Measurements from ENCODE around the gene ZNF747.

Gene ZNF747

DNA sequence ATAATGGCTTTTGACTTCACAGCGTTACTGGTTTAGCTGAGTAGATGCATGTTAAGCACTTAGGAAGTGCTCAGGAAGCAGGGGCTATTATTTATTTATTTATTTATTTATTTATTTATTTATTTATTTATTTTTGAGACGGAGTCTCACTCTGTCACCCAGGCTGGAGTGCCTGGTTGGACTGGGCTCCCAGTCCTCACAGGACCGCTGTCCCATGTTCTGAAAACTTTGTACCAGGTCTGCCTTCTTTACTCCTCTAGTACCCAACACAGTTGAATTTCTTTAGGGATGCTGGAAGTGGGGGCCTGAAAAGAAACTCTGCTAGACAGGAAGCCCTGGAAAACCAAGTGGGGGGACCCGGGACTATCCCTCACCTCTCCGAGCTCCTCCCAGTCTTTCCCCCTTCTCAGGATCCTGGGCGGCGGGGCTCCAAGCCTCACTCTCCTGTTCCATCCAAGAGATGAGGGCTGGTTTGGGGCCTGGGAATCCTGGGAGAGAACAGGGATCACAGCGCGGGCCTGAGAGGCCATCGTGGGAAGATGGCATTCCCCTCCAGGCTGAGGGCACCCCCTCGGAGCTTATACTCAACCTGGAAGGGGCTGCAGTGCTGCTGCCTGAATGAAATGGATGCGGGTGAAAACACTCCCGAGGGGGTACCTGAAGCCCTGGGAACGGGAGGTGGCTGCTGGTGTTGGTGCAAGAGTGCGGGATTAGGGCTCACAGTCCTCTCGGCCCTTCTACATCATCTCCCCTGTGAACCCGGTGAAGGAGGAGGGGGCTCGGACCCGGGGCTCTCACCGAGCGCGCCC is 36.2 kb upstream of the ZNF747 start:
- POLR2A ChIA-PET, result interaction anchor here (1.7 to 2.4 kb wide), 3 partner anchors 13 to 36 kb away, joined by 4 to 23 read pairs (median 6); partner anchors contain the start of genes ZNF747, ZNF764 and ZNF785
- H3K4me3 ChIP-seq (ENCODE audit: low read depth, low read length), result peak overlapping the region; percentile 68
- DNase-seq (ENCODE audit: low read depth, low spot score), result no peak
- TF ChIP-seq, protein P1, sequence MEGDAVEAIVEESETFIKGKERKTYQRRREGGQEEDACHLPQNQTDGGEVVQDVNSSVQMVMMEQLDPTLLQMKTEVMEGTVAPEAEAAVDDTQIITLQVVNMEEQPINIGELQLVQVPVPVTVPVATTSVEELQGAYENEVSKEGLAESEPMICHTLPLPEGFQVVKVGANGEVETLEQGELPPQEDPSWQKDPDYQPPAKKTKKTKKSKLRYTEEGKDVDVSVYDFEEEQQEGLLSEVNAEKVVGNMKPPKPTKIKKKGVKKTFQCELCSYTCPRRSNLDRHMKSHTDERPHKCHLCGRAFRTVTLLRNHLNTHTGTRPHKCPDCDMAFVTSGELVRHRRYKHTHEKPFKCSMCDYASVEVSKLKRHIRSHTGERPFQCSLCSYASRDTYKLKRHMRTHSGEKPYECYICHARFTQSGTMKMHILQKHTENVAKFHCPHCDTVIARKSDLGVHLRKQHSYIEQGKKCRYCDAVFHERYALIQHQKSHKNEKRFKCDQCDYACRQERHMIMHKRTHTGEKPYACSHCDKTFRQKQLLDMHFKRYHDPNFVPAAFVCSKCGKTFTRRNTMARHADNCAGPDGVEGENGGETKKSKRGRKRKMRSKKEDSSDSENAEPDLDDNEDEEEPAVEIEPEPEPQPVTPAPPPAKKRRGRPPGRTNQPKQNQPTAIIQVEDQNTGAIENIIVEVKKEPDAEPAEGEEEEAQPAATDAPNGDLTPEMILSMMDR (IDR thresholded peaks at IDR 0.05; ENCODE audit: insufficient read depth, low read length, missing control alignments), result no peak
- CTCF ChIA-PET, result interaction anchor here (0.8 to 2.4 kb wide), 6 partner anchors 12 to 121 kb away, joined by 3 to 8 read pairs (median 5); partner anchors contain the start of genes PRR14 and ZNF764

- ChIA-PET CTCF (interaction anchor here (0.9 to 2.4 kb wide), 2 partner anchors 12 to 81 kb away, joined by 3 to 7 read pairs; partner anchors contain the start of genes PRR14 and ZNF764), POLR2A (interaction anchor here (2.4 kb wide), 1 partner anchor 12 kb away, joined by 23 read pairs; the partner anchor contains the start of gene ZNF764)
- DNase-seq (ENCODE audit: low read depth, low spot score), result no peak
- TF ChIP-seq, protein P1 (IDR thresholded peaks at IDR 0.05; ENCODE audit: insufficient read depth, low read length, missing control alignments), result no peak
- H3K4me3 ChIP-seq (ENCODE audit: low read depth, low read length), result no peak overlapping the region
Measured at GRCh38 chr16:30569746-30570635, 35.3 kb upstream of the ZNF747 start.

GRCh38 chr16:30569281-30569680 is 34.6 kb upstream of the ZNF747 start:
- TF ChIP-seq, protein P1 (IDR thresholded peaks at IDR 0.05; ENCODE audit: insufficient read depth, low read length, missing control alignments), result no peak
- no peak overlapping the region for H3K4me3 ChIP-seq (ENCODE audit: low read depth, low read length)
- DNase-seq (ENCODE audit: low read depth, low spot score), result no peak
- CTCF ChIA-PET, result interaction anchor here (0.8 kb wide), 1 partner anchor 11 kb away, joined by 4 read pairs; the partner anchor contains the start of gene ZNF764
- POLR2A ChIA-PET, result no interaction called here

DNA sequence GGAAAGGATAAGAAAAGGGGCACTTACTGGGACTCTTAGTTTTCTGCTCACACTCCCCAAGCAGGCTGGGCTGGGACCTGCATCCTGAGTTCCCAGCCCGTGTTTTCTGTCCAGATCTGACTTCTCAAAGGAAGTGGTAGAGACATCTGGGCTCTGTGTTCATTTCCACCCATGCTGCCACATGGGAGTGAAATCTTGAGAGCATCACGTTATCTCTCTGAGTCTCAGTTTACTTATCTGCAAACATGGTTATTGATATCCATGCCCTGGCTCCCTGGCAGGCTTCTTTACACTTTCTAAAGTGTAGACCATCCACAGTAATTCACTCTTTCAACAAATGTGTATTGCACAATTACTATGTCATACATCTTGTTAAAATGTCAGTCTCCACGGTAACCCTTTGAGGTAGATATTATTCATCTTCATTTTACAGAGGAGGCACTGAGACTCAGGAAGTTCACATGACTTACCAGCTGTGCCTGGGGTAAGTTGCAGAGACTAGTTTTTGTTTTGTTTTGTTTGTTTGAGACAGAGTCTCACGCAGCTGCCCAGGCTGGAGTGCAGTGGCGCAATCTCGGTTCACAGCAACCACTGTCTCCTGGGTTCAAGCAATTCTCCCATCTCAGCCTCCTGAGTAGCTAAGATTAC is 33.5 kb upstream of the ZNF747 start:
- peak; percentile 19 for DNase-seq (ENCODE audit: low read depth, low spot score)
- ChIA-PET POLR2A (interaction anchor here (0.6 kb wide), 1 partner anchor 42 kb away, joined by 3 read pairs; no protein-coding TSS in a partner anchor), CTCF (interaction anchor here (0.8 to 1.1 kb wide), 2 partner anchors 10 to 138 kb away, joined by 4 to 5 read pairs; partner anchors contain the start of genes DCTPP1 and ZNF764)
- TF ChIP-seq, protein P1 (IDR thresholded peaks at IDR 0.05; ENCODE audit: insufficient read depth, low read length, missing control alignments), result no peak
- H3K4me3 ChIP-seq (ENCODE audit: low read depth, low read length), result no peak overlapping the region

- no peak overlapping the region for H3K4me3 ChIP-seq (ENCODE audit: low read depth, low read length)
- ChIA-PET CTCF (interaction anchor here (0.9 to 1.6 kb wide), 4 partner anchors 9 to 137 kb away, joined by 3 to 5 read pairs (median 4); partner anchors contain the start of genes DCTPP1 and ZNF764), POLR2A (no interaction called here)
- DNase-seq (ENCODE audit: low read depth, low spot score), result no peak
- TF ChIP-seq, protein P1 (IDR thresholded peaks at IDR 0.05; ENCODE audit: insufficient read depth, low read length, missing control alignments), result no peak
Measured at GRCh38 chr16:30567160-30567990, 32.7 kb upstream of the ZNF747 start.
